Measurements from ENCODE around the gene PLXNA2.

PLXNA2 gene

GRCh38 chr1:208136459-208137182, 107.6 kb downstream of the PLXNA2 start:
- DNase-seq (ENCODE audit: low spot score): no peak

DNA sequence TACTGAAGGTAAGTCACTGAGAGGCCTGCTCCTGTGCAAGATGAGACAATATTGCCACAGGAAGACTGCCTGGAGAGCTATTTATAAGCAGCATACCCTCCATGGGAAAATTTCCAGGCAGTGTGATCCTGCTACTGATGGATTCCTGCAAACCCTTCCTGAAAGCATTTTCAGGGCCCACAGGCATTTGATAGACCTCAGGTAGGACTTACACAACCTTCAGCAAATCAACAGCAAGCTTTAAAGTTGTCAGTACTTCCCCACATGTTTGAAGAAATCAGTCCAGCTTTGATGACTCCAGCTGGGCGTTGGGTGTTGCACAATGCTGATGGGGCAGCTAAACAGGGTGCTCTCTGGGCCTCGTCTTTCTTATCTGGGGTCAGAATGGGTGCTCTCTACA, 108.8 kb downstream of the PLXNA2 start:
- no peak for DNase-seq (ENCODE audit: low spot score)

- no peak for DNase-seq (ENCODE audit: low spot score)
Measured at GRCh38 chr1:208134491-208134890, 109.7 kb downstream of the PLXNA2 start.

DNA sequence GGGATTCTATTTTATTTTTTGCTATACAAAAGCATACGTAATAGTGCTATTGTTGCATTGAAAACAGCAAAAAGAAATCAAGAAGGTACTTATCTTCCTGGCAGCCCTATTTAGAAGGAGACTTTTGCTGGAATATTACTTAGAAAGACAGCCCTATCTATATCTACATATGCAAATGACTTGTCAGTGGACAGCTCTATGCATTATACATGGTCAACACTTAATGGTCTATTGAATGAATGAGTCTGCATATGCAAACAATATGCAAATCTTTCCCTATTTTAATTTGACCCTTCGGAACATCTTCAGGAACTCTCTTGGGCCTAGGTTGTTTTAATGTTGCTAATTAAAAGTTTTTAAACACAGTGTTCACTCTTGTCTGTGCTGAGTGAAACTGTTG, 110.8 kb downstream of the PLXNA2 start:
- DNase-seq (ENCODE audit: low spot score): no peak

DNA sequence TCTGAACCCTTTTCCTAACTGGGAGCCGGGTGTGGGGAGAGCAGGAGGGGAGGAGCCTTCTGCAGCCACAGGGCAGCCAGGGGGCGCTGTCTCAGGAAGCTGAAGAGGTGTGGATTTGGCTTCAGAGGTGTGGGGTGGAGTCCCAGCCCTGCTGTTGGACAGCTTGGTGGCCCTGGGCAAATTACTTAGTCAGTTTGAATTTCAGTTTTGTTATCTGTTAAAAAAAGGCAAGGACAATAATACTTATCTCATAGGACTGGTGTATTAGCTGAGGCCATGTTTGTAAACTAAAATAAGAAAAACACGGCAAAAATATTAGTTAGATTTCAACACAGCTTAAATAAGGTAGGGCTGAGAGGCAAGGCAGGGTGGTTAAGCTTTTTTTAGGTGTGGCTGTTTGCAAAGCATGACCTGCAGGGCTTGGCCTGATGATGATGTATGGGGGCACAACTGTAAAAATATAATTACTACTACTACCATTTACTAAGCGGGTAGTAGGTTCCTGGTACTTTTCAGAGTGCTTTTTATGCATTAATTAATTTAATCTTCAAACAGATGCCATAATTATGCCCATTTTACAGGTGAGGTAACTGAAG, 111.8 kb downstream of the PLXNA2 start:
- peak; percentile 73 for DNase-seq (ENCODE audit: low spot score)

GRCh38 chr1:208131621-208132286, 112.4 kb downstream of the PLXNA2 start:
- DNase-seq (ENCODE audit: low spot score): no peak

DNA sequence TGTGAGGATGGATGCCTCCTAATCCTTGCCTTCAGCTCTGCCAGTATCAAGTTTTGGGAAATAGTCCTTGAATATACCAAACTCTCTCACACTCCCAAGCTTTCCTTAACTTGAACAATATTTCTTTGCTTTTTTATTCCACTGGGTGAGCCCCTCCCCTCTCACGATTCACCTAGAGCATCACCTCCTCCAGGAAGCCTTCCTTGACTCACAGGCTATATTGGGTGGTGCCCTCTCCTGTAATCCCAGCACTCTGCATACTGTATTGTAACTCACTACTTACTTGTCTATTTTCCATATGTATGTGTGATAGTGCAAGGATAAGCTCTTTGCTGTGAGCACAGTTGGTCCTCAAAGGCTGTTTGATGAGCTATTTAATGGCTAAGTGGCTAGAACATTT, 114.7 kb downstream of the PLXNA2 start:
- DNase-seq (ENCODE audit: low spot score): no peak

GRCh38 chr1:208129060-208129459, 115.1 kb downstream of the PLXNA2 start:
- no peak for DNase-seq (ENCODE audit: low spot score)

- DNase-seq (ENCODE audit: low spot score): no peak
Measured at GRCh38 chr1:208127792-208128529, 116.2 kb downstream of the PLXNA2 start.

DNA sequence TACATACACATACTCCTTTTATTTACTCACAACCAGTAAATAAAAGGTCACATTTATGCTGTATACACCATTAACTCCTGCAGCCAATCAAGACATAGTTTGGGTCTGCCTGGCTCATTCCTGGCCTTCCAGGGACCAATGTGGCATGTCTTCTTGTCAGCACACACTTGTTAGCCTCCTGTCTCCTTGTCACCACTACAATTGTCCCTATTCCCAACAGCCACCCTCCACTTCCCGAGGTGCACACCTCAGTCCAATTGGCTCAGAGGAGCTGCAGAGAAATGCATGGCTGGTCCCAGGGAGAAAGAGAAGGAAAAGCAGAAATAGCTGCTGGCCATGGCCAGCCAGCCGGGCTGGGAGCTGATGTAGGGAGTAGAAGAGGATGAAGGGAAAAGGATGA, 116.9 kb downstream of the PLXNA2 start:
- no peak for DNase-seq (ENCODE audit: low spot score)

DNA sequence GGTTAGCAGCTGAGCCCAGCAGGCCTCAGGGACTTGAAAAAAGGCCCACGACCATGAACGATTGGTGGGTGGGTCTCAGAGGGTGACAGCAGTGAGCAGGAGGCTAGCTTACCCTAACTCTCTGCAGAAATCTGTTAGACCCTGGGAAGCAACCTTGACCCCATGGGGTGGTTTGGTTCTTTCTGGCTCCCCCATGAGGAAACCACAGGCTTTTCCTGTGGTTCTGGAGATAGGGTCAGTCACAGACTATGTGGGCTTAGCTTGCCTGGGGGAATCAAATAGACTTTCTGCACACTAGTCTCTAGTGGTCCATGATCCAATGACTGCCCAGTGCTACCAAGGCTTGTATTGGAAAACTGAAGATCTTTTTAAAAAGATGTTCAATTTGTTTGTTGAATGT, 118.1 kb downstream of the PLXNA2 start:
- no peak for DNase-seq (ENCODE audit: low spot score)

- DNase-seq (ENCODE audit: low spot score): no peak
Measured at GRCh38 chr1:208122612-208123358, 121.4 kb downstream of the PLXNA2 start.

GRCh38 chr1:208121813-208122364, 122.3 kb downstream of the PLXNA2 start:
- no peak for DNase-seq (ENCODE audit: low spot score)

DNA sequence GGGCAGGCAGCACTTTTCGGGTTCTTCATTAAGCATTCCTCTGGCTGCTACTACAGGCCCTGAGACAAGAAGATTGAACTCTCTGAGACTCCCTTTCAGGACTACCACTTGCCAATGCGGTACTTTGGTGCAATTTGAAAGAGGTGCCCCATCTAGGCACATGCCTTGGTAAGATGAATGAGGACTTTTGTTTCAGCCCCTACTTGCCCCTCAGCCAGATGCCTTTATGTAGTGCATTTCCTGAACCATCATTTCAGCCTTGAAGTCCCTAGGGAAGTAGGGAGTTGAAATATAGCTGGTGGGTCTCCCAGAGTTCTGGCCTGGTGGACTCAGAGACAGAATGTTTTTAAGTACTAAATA, 123.8 kb downstream of the PLXNA2 start:
- no peak for DNase-seq (ENCODE audit: low spot score)

DNA sequence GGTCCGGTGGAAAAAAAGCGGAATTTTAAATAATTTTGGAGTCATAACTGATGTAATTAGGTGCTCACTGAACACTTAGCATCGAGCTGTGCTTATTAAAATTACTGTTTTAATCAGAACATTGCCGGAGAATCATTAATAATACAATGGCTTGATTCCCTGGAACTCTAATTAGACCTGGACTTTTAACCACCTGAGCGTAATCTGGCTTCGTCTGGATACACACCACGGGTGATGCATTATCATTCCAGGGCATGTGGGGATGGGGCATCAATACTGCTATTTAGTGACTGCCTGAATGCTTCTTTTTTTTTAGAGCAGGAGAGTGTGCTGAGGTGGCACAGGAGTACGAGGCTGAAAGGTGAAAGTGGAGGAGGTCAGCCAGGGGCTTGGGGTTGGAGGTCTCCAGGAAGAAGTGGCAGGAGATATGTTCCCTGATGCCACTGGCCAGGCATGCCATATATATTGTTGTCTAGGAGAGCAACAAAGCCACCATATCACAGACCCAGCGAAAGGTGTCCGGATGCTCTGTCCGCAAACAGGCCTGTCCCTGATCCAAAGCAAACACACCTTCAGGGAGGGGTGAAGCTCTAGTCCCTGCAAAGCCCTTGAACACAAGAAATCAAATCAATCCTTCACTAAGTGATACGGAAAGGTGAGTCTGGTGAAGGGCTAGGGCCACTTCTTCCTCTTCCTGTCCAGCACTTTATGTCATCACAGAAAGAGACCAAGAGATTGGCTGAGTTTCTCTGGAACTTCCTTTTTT, 125.2 kb downstream of the PLXNA2 start:
- no peak for DNase-seq (ENCODE audit: low spot score)

DNA sequence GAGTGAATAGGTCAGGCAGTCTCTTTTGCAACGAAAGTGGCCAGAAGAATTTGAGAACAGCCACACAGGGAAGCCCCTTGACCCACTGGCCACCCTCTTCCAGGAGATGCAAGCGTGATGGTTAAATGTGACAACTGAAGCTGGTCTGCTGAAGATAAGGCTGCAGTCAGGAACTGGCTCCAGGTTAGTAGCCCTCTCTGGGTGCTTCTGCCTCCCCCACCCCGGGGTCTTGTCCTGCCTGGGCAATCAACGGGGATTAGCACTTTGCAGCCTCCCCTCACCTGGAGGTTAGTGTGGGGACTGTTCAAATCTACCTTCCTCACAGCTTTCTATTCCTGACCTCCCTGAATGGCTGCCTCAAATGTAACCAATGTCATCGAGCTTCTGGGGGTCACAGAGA, 125.9 kb downstream of the PLXNA2 start:
- DNase-seq (ENCODE audit: low spot score): no peak

DNA sequence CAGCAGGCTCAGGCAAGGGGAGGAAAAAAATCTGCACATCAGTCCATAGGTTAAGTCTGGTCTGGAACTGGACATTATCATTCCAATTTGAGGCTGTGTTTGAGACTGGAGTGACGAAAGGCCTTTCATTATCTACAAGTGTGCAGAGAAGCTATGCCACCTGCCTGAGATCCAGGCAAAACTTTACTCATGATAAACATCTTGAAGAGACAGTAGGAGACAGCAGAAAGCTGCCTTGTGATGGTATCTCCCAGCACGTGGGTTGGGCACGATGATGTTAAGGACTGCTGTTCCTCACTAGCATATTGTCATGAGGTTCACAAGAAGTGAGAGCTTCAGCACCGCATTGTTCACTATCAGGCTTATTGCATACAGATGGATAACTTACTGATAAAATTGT, 126.4 kb downstream of the PLXNA2 start:
- DNase-seq (ENCODE audit: low spot score): no peak

DNA sequence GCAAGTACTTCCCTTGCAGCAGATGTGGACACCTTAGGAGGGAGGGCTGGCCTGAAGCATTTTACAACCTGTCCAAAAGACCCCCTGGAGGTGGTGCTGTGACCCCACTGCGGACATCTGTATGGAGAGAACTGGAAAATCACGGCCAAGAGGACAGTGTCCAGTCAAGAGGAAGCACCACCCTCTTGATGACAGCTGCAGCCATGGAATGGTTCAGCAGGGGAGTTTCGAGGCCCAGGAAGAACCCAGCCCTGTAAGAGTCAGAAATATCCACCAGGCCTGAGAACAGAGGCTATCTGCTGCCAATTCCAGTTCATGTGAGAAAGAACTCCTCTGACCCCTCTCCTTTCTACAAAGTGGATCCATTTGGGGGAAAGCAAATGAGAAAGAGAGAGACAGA, 126.8 kb downstream of the PLXNA2 start:
- no peak for DNase-seq (ENCODE audit: low spot score)

DNA sequence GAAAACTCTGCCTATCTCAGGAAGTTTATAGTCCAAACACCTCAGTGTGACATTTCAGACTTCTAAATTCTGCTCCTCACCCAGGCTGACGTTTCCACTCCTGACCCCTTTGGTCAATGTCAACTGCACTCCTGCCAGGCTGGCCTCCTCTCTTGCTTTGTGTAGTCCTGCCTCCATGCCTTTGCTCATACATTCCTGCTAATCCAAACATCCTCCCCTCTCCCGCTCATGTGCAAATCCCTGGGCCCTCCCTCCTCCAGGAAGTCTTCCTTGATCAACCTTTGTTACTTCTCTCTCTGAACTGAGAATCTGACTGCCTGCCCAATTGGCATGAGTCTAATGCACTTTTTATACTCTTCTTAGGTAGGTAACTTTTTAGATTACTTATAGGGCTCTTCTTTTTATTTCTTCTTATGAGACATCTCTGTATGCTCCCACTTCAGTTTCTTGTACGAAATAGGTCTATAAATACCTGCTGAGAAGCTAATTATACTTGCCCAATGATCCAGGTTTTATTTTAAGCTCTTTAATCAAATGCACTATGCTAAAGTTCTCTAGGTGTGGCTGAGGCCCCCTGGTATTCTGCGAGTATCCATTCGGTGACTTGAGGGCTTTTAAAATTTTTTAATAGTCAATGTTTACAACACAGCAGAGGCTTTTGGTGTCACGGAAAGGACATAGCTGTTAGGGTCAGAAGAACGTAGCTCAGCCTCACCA, 128.1 kb downstream of the PLXNA2 start:
- no peak for DNase-seq (ENCODE audit: low spot score)

- no peak for DNase-seq (ENCODE audit: low spot score)
Measured at GRCh38 chr1:208113011-208113410, 131.2 kb downstream of the PLXNA2 start.
